Measurements from ENCODE around the gene MT1E. TPM values are rescaled to one million over a fixed set of nuclear protein-coding genes. Genes with fewer than 3 reads are reported as not detected.
A peak's percentile ranks its signal among the peaks of the same experiment; 100 is the strongest.
"Not testable (repeated sequence)": the region's sequence is repeated elsewhere in the genome, so short reads cannot be mapped to it uniquely, and the experiment has no call there.

MT1E gene
- total RNA-seq, 1 donor from 2014 or later = 193 TPM

DNA sequence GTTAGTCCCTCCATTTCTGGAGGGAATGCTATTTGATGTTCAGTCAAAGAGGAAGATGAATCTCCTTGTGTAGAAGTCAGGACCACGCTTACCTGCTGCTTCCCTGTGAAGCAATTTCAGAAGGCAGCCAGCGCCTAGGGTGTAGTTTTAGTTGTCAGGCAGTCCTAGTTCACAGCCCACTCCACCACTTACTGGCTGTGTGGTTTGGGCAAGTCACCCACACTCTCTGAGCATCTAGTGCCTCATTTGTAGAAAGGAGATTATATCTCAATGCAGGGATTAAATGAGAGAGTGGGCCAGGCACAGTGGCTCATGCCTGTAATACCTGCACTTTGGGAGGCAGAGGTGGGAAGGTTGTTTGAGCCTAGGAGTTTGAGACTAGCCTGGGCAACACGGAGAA, 46.6 kb downstream of the MT1E start:
- not testable (repeated sequence) for DNase-seq (ENCODE audit: low read depth)

DNA sequence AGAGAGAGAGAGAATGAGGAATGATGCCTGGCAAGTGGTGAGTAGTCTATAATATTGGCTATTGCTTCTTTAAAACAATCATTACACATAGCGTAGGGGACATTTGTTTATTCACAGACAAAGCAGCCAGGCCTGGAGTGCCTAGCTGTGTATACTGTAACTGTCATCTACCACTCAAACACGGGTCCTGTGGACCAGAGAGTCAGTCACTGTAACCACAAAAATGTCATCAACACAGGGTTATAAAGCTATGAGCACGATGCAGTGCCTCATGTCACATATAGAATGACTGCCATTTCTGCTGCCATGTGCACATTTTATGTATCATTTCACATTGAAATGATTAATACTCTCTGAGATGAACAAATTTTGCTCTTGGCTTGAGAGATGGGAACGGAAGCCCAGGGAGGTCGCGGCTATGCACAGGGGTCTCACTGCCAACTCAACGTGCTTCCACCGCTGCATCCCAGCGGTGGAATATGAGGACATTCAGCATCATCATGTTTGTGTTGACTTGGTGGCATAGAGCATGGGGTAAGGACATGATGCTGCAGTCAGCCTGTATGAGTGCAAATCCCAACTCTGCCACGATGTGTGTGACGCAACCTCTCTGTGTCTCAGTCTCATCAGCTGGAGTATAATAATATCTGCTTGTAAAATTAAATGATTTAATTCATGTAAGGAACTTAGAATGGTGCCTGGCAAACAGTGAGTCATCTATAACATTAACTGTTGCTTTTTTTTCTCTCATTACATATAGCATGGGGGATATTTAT, 47.4 kb downstream of the MT1E start:
- no peak for DNase-seq (ENCODE audit: low read depth)

DNA sequence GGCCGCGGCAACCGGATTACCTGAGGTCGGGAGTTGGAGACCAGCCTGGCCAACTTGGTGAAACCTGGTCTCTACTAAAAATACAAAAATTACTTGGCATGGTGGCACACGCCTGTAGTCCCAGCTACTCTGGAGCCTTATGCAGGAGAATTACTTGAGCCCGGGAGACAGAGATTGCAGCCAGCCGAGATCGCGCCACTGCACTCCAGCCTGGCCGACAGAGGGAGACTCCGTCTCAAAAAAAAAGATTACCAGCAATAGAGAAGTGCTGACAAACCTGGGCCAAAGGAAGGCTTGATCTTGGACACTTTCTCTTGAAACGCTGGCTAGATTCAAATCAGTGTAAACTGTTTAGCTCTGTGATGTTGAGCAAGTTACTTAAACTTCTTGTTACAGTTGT, 48.3 kb downstream of the MT1E start:
- peak; percentile 44 for DNase-seq (ENCODE audit: low read depth)

DNA sequence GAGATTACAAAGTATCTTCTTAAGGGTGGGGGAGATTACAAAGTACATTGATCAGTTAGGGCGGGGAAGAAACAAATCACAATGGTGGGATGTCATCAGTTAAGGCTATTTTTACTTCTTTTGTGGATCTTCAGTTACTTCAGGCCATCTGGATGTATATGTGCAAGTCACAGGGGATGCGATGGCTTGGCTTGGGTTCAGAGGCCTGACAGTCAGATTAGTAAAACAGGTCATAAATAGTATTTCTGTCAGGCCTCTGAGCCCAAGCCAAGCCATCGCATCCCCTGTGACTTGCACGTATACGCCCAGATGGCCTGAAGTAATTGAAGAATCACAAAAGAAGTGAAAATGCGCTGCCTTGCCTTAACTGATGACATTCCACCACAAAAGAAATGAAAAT, 49.0 kb downstream of the MT1E start:
- DNase-seq (ENCODE audit: low read depth) = not testable (repeated sequence)

DNA sequence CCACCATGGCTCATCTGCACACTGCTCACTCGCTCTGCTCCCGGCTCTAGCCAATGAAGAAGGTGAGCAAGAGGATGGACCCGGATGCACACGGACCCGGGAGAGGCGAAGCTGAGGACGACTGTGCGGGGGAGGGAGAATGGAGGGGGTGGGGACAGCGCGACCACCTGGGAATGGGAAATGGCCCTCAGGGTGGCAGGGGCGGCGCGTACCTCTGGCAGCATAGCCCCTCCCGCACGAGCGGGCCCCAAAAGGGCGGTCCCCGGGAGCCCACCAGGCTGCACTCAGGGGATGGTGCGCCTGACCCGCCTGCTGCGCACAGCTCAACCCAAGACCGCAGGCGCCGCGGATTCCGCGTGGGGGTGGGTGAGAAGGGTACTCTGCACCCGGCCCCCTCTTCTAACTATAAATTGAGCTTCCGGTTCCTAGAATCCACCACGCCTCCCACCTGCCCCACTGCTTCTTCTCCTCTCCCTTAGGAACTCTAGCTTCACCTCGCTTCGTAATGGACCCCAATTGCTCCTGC, 50.2 kb downstream of the MT1E start:
- no peak for DNase-seq (ENCODE audit: low read depth)

Other genes starting within 250 kb of the MT1E start
- 289 and 415 TPM in 2 replicates for gene AMFR, start 200.2 kb upstream of the MT1E start, total RNA-seq
- gene NUDT21, start 174.4 kb upstream of the MT1E start, total RNA-seq = 82.8 and 111 TPM in 2 replicates
- gene OGFOD1, start 174.2 kb upstream of the MT1E start, total RNA-seq = 83.5 and 140 TPM in 2 replicates
- gene BBS2, start 105.8 kb upstream of the MT1E start, total RNA-seq = 59.7 and 82.1 TPM in 2 replicates
- not detected in 2 replicates for gene MT4, start 60.7 kb upstream of the MT1E start, total RNA-seq
- not detected in 2 replicates for gene MT3, start 36.3 kb upstream of the MT1E start, total RNA-seq
- 146 and 252 TPM in 2 replicates for gene MT2A, start 17.2 kb upstream of the MT1E start, total RNA-seq
- gene MT1M, start 6.9 kb downstream of the MT1E start, total RNA-seq = 2.8 and 38.0 TPM in 2 replicates
- 0.89 and 4.3 TPM in 2 replicates for gene MT1A, start 12.9 kb downstream of the MT1E start, total RNA-seq
- not detected in 2 replicates for gene MT1B, start 26.1 kb downstream of the MT1E start, total RNA-seq
- gene MT1F, start 32.2 kb downstream of the MT1E start, total RNA-seq = 11.0 and 11.1 TPM in 2 replicates
- 7.8 and 10.5 TPM in 2 replicates for gene MT1G, start 42.3 kb downstream of the MT1E start, total RNA-seq
- gene MT1H, start 44.0 kb downstream of the MT1E start, total RNA-seq = 1.4 and 8.9 TPM in 2 replicates
- 63.2 and 75.2 TPM in 2 replicates for gene MT1X, start 56.7 kb downstream of the MT1E start, total RNA-seq
- gene NUP93, start 104.3 kb downstream of the MT1E start, total RNA-seq = 72.3 and 105 TPM in 2 replicates
- gene SLC12A3, start 239.4 kb downstream of the MT1E start, total RNA-seq = 2.4 and 5.2 TPM in 2 replicates